ENCODE measurements around the gene TMEM131.

GRCh38 chr2:97982621-97983020 is 13.1 kb downstream of the TMEM131 start:
- TF ChIP-seq CTCF (IDR thresholded peaks at IDR 0.05; ENCODE audit: borderline replicate concordance, extremely low read depth, low read length, poor library complexity, severe bottlenecking) = no peak
- no peak for TF ChIP-seq EZH2 (IDR thresholded peaks at IDR 0.05; ENCODE audit: borderline replicate concordance, low read depth, low read length, severe bottlenecking)

Measured in DND-41 (cell line).